NK-92 treated with Interleukin-12 subunit alpha and Interleukin-12 subunit beta, amount 100 ng/mL, for 24 hours (cell line): ENCODE results near the gene MMEL1.
"Not testable (repeated sequence)": the region's sequence is repeated elsewhere in the genome, so short reads cannot be mapped to it uniquely, and the experiment has no call there.

Source experiments
- DNase-seq: peaks from one replicate; lab custom pipeline; 2025; lab: John Stamatoyannopoulos, UW

MMEL1 gene

GRCh38 chr1:2632561-2633361 lies at the start of gene MMEL1:
MMEL1 (minus strand) TSS chr1:2633016; CDS start chr1:2629484, 3,532 bp downstream.
- DNase-seq = no peak

- not testable (repeated sequence) for DNase-seq
Measured at GRCh38 chr1:2676726-2677125, 43.9 kb upstream of the MMEL1 start.

- DNase-seq = not testable (repeated sequence)
Measured at GRCh38 chr1:2671656-2672055, 38.8 kb upstream of the MMEL1 start.

- DNase-seq = not testable (repeated sequence)
Measured at GRCh38 chr1:2659806-2660205, 27.0 kb upstream of the MMEL1 start.

- not testable (repeated sequence) for DNase-seq
Measured at GRCh38 chr1:2657909-2658308, 25.1 kb upstream of the MMEL1 start.

GRCh38 chr1:2657124-2657523 lies 24.3 kb upstream of the MMEL1 start:
- not testable (repeated sequence) for DNase-seq

- not testable (repeated sequence) for DNase-seq
Measured at GRCh38 chr1:2655598-2656434, 23.0 kb upstream of the MMEL1 start.

- DNase-seq = not testable (repeated sequence)
Measured at GRCh38 chr1:2654443-2654948, 21.7 kb upstream of the MMEL1 start.

- DNase-seq = not testable (repeated sequence)
Measured at GRCh38 chr1:2653741-2654442, 21.1 kb upstream of the MMEL1 start.

GRCh38 chr1:2652926-2653571 lies 20.2 kb upstream of the MMEL1 start:
- not testable (repeated sequence) for DNase-seq

GRCh38 chr1:2652152-2652925 lies 19.5 kb upstream of the MMEL1 start:
- DNase-seq = not testable (repeated sequence)

GRCh38 chr1:2650967-2651645 lies 18.3 kb upstream of the MMEL1 start:
- no peak for DNase-seq

GRCh38 chr1:2646837-2647236 lies 14.0 kb upstream of the MMEL1 start:
- DNase-seq = no peak

GRCh38 chr1:2645776-2646175 lies 13.0 kb upstream of the MMEL1 start:
- no peak for DNase-seq

- no peak for DNase-seq
Measured at GRCh38 chr1:2645143-2645542, 12.3 kb upstream of the MMEL1 start.

- DNase-seq = no peak
Measured at GRCh38 chr1:2644591-2645101, 11.8 kb upstream of the MMEL1 start.

- DNase-seq = no peak
Measured at GRCh38 chr1:2644171-2644570, 11.4 kb upstream of the MMEL1 start.

GRCh38 chr1:2643414-2644077 lies 10.7 kb upstream of the MMEL1 start:
- no peak for DNase-seq
